AG04450 (cell line): ENCODE measurements around the gene ST6GAL1. TPM values are rescaled to one million over a fixed set of nuclear protein-coding genes. Genes with fewer than 3 reads are reported as not detected.

ENCODE experiments used
- CTCF ChIA-PET: fragments of 300-600, 350-600 bp; formaldehyde crosslinking; extraction: SDS; loops from one replicate; lab custom pipeline; 2022; ENCODE audit warnings: antibody characterized with exemption, inconsistent platforms; lab: Charles Lee
- POLR2A ChIA-PET: fragments of 350-600 bp; formaldehyde crosslinking; extraction: SDS; loops from one replicate; lab custom pipeline; 2021; ENCODE audit warnings: antibody characterized with exemption, inconsistent platforms; lab: Yijun Ruan, JAX
- DNase-seq: peaks from one replicate; pipeline ENCODE4 v3.0.0-alpha.2; 2011; ENCODE audit warnings: low read depth, low spot score
- H3K27ac ChIP-seq: one replicate; pipeline ENCODE4 v1.5.1; 2012; ENCODE audit warnings: low read depth, low read length, control low read depth
- H3K27me3 ChIP-seq: one replicate; pipeline ENCODE4 v1.6.0; 2012; ENCODE audit warnings: low read length; ENCODE audit not compliant: control insufficient read depth, insufficient read depth
- H3K4me3 ChIP-seq: 2 replicates; pipeline ENCODE4 v1.5.1; 2011; ENCODE audit warnings: mild to moderate bottlenecking, low read depth, low read length, control low read depth
- H3K9me3 ChIP-seq: 2 replicates; pipeline ENCODE4 v1.5.1; 2012; ENCODE audit warnings: low read length; ENCODE audit not compliant: control insufficient read depth, insufficient read depth
- polyA plus RNA-seq: library from polyadenylated mRNA; depleted of rRNA; stranded (reverse); fragments of >200 nt; gene quantifications from 2 replicates; pipeline ENCODE4 v1.2.3, GENCODE V29; 2011
- TF ChIP-seq, protein P1 (sequence below): IDR thresholded peaks from 2 replicates; pipeline ENCODE4 v1.5.1; 2011; ENCODE audit warnings: low read depth, low read length, control low read depth, inconsistent platforms

Gene ST6GAL1
- polyA plus RNA-seq, 1 experiment, result 11.8 TPM

GRCh38 chr3:186922790-186923189 is 7.5 kb upstream of the ST6GAL1 start:
- no peak overlapping the region for H3K27ac ChIP-seq
- H3K4me3 ChIP-seq, result no peak overlapping the region
- no peaks in the 10 kb centered on the region; the same call in 1 of the 2 replicates for H3K9me3 ChIP-seq
- TF ChIP-seq, protein P1, sequence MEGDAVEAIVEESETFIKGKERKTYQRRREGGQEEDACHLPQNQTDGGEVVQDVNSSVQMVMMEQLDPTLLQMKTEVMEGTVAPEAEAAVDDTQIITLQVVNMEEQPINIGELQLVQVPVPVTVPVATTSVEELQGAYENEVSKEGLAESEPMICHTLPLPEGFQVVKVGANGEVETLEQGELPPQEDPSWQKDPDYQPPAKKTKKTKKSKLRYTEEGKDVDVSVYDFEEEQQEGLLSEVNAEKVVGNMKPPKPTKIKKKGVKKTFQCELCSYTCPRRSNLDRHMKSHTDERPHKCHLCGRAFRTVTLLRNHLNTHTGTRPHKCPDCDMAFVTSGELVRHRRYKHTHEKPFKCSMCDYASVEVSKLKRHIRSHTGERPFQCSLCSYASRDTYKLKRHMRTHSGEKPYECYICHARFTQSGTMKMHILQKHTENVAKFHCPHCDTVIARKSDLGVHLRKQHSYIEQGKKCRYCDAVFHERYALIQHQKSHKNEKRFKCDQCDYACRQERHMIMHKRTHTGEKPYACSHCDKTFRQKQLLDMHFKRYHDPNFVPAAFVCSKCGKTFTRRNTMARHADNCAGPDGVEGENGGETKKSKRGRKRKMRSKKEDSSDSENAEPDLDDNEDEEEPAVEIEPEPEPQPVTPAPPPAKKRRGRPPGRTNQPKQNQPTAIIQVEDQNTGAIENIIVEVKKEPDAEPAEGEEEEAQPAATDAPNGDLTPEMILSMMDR, result no peak
- peaks cover 12% of the 10 kb centered on the region for H3K27me3 ChIP-seq
- no peak for DNase-seq
- ChIA-PET POLR2A (no interaction called here), CTCF (interaction anchor here (1.0 to 1.1 kb wide), 2 partner anchors 101 to 306 kb away, joined by 3 read pairs; no protein-coding TSS in a partner anchor)

DNA sequence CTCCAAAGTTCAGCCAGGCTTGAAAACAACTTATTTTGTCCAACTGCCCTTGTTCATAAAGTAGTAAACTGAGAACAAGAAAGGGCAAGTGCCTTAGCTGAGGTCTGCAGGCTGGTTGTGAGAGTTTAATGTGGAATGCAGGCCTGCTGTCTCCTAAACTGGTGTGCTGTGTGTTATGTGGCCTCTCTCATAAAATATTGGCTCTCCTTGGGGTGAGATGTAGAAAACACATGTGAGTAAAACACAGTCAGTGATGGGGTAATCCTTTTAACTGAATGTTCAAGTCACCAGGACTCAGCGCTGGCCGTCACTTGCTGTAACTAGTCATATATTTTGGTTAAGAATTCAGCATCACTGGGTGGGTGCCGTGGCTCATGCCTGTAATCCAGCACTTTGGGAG is 7.1 kb upstream of the ST6GAL1 start:
- ChIA-PET POLR2A (no interaction called here), CTCF (interaction anchor here (1.0 to 1.1 kb wide), 2 partner anchors 101 to 306 kb away, joined by 3 read pairs; no protein-coding TSS in a partner anchor)
- Histone ChIP-seq H3K27me3 (peaks cover 12% of the 10 kb centered on the region), H3K27ac (no peak overlapping the region), H3K9me3 (no peaks in the 10 kb centered on the region; the same call in 1 of the 2 replicates), H3K4me3 (no peak overlapping the region)
- TF ChIP-seq, protein P1, result no peak
- no peak for DNase-seq

DNA sequence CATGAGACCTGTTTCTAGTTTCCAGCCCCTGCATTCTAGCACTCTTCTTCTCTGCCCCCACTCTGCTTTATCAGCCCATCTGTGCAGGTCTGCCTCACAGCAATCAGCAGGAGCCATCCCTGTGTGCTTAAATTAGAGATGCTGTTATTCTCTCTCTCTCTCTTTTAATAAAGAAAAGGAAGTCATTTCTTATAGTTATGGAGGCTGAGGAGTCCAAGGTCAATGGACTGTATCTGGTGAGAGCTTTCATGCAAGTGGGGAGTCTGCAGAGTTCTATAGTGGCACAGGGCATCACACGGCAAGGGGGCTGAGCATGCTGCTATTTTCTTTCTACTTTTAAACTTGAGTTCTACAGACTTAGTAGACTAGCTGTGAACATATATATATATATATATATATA is 4.5 kb upstream of the ST6GAL1 start:
- no peak for DNase-seq
- TF ChIP-seq, protein P1, result no peak
- Histone ChIP-seq H3K27ac (no peak overlapping the region), H3K27me3 (peaks cover 7% of the 10 kb centered on the region), H3K9me3 (no peaks in the 10 kb centered on the region; the same call in 1 of the 2 replicates), H3K4me3 (no peak overlapping the region)
- ChIA-PET POLR2A (no interaction called here), CTCF (interaction anchor here (0.5 kb wide), 1 partner anchor 19 kb away, joined by 3 read pairs; no protein-coding TSS in a partner anchor)

DNA sequence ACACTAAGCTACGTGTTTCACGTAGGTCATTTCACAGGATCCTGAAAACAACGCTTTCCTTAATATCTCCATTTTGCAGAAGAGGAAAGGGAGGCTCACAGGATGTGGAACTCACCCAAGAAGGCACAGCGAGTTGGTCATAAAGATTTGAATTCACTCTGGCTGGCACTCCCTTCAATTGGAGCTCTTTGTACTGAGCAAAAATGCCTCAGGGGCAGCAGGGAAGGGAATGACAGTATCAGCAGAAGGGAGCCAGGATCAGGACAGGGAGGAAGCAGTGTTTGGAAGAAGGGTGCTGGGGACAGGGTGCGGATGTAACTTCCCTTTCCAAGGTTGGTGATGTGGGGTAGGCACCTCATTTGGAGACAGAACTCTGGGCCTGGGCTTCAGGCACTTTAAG is 1.1 kb upstream of the ST6GAL1 start:
- no peak for DNase-seq
- no peak overlapping the region for H3K27ac ChIP-seq
- TF ChIP-seq, protein P1, result no peak
- POLR2A ChIA-PET, result no interaction called here
- no peaks in the 10 kb centered on the region; the same call in 1 of the 2 replicates for H3K9me3 ChIP-seq
- CTCF ChIA-PET, result interaction anchor here (0.7 to 1.3 kb wide), 4 partner anchors 236 to 645 kb away, joined by 3 to 4 read pairs (median 3); no protein-coding TSS in a partner anchor
- no peak overlapping the region for H3K4me3 ChIP-seq
- peaks cover 5% of the 10 kb centered on the region for H3K27me3 ChIP-seq

DNA sequence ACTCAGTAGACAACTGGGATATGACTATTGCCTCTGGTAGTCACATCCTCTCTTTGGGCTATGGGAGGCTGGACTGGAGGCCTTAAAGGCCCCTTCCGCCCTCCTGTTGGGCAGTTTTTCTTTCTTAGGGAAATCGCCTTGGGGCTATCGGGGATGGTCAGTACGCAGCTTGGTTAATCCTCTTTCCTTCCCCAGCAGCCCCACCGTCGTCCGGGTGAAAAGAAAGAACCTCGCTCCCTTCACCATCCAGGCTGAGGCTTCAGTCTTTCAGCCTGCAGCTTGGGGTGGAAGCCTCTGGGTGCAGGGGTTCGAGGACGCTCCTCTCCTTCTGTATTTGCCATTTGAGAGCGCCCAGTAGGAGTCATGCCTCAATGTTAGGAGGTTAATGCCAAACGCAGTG is 641 bp upstream of the ST6GAL1 start:
- ChIA-PET POLR2A (no interaction called here), CTCF (interaction anchor here (0.9 to 1.1 kb wide), 2 partner anchors 235 to 315 kb away, joined by 3 to 4 read pairs; no protein-coding TSS in a partner anchor)

More for the DNA sequence above, 641 bp upstream of the ST6GAL1 start:
- TF ChIP-seq, protein P1, result no peak
- no peaks in the 10 kb centered on the region; the same call in 1 of the 2 replicates for H3K9me3 ChIP-seq
- DNase-seq, result no peak
- H3K4me3 ChIP-seq, result peak overlapping the region; percentile 77
- H3K27ac ChIP-seq, result peak overlapping the region; percentile 11
- peaks cover 5% of the 10 kb centered on the region for H3K27me3 ChIP-seq
